HL-60/S4 treated with retinoic acid at 250 ng/mL for 4 days and 3 days (cell line): ENCODE data around the gene ATXN10.
"Not testable (repeated sequence)": the region's sequence is repeated elsewhere in the genome, so short reads cannot be mapped to it uniquely, and the experiment has no call there.

Experiments used
- in situ Hi-C: fragments of 300-500 bp; cut with MboI; formaldehyde crosslinking; loops from 2 replicates; pipeline ENCODE4 v1.7.0; 2022; ENCODE audit warnings: low sequenced_read_pairs

Gene ATXN10

DNA sequence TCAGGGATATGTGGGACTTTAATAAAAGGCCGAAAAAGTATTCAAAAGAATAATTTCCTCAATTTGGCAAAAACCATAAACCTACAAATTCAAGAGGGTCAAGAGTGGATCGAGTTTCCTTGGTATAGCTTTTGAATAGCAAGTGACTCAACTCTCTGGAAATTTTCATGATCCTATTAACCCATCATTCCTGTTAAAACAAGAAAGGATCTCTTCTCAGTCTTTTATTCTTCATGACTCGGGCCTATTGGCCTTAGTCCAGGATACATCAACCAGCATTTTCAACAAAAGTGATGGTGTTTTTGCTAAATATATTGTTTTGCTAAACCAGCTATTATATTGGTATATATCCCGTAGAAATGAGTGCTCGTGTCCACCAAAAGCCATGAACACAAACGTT is 110.3 kb downstream of the ATXN10 start:
- in situ Hi-C loops = no loop called here

DNA sequence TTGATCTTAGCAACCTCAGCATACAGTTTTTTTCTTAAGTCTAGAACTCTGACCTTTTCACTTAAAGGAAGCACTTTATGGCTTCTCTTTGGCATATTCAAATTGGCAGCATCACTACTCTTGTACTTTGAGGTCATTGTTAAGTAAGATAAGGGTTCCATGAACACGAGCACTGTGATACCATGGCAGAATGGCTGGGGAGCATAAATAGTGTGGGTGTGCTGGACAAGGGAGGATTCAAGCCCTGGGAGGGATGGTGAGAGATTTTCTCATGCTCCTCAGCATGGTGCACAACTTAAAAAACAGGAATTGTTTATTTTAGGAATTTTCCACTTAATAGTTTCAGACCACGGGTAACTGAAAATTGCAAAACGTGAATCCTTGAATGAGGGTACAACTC is 111.4 kb downstream of the ATXN10 start:
- in situ Hi-C loops = no loop called here

DNA sequence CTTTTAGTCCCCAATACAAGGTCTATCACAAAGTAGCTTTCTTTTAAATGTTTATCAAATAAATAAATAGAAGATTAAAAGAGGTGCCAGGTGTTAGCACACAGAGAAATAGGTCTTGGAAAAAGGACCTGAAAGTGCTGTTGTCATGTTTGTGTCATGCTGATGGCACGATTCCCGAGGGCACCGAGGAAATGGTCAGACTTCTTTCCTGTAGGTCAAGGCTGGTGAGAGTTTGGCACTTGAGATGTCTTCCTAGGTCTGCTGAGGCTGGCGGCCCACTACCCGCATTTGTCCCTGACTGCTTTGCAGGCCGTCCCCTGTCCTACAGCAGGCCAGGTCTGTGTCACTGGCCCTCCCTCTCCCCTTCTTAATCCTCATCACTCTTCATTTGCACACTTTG is 112.1 kb downstream of the ATXN10 start:
- in situ Hi-C loops = no loop called here

DNA sequence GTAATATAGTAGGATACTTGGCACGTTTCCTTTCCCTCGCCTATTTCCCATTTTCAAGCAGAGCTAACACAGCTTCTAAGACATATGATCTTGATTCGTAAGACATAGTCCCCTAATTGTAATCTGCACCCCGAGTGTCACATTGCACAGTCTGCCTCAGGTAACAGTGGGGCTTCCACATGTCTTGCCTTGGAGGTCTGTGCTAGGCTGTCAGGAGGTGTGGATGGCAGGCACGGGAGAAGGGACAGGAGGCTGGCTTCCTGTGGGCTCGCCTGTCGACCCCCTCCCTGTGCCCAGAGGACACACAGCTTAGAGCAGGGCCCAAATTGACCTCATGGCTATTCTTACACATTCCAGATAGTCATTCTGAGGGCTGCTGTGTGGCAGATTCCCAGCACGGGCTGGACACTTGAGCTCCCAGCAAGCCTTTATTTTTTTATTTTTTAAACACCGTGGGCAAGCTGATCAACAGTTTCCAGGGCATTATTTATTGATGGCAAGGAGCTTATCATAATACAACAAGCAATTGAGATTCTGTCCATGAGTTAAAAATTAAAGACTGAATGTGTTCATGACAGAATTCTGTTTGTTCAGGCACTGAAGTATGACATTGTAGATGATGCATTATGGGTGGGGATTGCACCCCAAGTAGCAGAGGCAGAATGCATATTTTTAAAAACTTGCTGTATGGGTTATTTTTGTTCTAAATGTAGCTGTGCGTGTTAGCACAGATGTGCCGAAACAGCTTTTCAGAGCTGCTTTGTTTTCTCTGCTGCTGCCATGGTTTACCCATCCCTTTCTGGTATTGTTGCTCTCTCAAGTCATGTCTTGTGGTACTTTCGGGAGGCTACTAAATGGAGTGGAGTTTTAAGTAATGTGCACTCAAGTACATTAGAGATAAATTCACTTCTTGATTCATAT is 113.0 kb downstream of the ATXN10 start:
- in situ Hi-C loops = no loop called here

DNA sequence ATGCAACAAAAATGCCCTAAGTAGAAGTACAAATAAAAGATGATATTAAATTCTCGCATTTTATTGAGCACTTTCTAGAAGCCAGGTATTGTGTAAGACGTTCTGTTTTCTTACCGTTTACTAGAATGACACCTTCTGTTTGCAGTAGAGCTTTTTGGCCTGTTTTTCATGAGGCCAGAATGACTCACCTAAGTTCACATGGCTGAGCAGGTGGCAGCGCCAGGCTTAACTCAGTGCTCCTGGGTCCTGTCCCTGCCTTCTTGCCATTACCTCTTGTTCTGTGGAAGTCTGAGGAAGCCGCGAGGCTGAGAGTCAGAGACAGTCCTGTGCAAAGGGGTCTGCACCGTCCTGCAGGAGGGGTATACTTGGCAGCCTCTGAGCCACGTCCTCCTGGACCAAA is 113.8 kb downstream of the ATXN10 start:
- in situ Hi-C loops = no loop called here

DNA sequence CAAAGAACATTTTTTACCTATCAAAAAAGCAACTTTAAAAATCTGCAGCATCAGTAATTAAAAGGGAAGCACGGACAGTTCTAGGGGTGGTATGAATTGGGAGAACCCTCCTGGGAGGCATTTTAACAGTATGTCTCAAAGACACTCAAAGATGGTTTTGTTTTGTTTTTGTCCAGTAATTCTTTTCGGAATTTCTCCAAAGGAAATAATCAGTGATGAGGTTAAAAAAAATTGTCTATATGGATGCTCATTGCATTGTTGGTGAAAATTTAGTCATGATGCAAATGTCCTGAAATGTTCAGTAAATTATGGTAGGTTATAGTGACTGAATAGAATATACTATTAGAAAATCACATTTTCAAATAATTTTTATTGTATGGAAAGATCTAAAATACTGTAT is 115.1 kb downstream of the ATXN10 start:
- in situ Hi-C loops = no loop called here

DNA sequence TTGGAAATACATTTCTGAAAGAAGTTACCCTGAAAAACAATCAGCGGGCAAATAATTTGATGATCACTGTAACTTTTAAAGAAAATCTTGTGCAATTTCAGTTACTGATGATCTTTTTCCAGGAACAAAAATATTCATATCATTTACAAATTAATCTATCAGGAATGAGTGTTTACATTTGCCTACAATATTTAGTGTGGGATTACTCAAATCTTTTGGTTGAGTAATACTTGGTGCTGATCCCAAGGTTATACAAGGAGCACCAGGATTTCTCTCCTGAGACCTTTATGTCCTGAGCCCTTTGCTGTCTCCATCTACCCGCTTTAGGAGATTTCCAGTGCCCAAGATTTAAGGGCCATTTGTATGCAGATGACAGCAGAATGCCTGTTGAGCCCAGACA is 116.1 kb downstream of the ATXN10 start:
- in situ Hi-C loops = no loop called here

DNA sequence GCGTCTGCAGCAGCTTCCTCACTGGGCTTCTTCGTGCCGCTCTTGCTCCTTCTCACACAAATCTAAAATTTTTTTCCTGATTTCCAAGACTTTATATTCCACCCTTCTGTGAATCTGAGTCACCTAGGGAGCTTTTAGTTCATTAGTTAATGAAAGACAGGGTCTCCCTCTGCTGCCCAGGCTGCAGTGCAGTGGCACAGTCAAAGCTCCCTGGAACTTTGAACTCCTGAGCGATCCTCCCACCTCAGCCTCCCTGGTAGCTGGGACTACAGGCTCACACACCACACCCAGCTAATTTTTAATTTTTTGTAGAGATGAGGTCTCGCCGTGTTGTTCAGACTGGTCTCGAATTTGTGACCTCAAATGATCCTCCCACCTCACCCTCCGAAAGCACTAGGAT is 116.9 kb downstream of the ATXN10 start:
- in situ Hi-C loops = no loop called here

DNA sequence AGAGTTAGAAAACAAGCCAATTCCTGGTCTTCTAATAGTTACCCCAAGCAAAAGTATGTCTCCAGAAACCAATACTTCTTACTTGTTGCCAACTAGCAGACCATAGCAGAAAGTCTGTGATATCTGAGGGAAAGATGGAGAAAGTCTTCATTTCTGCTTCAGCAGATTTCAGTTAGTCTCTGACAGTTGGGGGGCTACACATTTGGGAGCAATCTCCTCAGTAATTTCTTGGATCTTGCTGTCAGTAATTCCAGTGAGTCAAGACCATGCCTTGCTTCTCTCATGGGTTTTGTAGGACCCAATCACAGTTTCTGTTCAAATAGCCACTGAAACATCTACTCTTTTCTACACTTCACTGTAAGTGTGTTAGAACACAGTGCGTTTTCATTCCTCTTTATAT is 118.8 kb downstream of the ATXN10 start:
- in situ Hi-C loops = no loop called here

DNA sequence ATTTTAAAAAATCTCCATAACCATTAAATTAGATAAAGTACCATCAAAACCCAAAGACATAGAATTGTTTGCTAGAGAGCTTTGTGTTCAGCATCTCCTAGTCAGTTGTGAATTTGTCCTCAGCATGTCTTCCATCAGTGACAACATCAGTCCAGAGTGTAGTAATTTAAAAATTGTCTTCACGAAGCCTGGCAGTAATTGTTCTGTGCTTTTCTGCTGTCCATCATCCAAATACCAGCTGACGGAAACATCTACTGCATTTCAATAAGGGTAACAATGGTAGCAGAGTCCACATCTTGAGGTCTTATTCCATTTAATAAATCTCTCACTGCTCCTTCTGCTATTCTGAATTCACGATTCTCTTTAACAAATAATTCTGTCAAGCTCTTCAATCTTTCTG is 121.5 kb downstream of the ATXN10 start:
- in situ Hi-C loops = no loop called here

DNA sequence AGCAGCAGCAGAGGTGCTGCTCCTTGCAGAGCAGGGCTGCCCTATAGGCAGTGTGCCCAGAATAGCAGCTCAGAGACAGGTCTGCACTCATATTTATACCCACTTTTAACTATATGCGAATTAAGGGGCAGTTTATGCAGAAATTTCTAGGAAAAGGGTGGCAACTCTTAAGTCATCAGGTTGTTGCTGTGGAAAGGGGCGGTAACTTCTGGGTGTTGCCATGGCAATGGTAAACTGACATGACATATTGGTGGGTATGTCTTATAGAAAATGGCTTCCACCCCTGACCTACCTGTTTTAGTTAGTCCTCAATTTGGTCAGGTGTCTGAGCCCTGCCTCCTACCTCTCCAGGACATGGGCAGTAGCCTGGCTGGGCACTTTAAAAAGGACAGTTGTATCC is 122.3 kb downstream of the ATXN10 start:
- in situ Hi-C loops = no loop called here

DNA sequence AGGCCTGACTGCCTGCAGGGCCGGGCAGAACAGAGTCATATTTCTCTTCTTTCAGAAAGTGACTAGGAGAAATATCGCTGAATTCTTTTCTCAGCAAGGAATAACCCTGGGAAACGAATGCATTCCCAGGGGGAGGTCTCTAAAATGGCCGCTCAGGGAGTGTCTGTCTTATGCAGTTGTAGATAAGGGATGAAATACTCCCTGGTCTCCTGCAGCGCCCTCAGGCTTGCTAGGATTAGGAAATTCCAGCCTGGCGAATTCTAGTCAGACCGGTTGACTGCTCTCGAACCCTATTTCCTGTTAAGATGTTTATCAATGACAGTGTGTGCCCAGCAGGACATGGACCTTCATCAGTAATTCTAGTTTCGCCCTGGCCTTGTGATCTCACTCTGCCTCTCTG is 124.4 kb downstream of the ATXN10 start:
- in situ Hi-C loops = not testable (repeated sequence)

DNA sequence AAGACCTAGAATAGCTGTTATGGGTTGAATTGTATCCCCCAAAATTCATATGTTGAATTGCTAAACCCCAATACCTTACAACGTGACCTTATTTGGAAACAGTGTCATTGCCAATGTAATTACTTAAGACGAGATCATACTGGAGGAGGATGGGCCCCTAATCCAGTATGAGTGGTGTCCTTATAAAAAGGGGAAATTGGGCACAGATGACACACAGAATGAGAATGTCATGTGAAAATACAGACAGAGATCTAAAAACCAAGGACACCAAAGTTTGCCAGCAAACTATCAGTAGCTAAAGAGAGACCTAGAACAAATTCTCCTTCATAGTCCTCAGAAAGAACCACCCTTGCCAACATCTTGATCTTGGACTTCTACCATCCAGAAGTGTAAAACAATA is 127.7 kb downstream of the ATXN10 start:
- in situ Hi-C loops = no loop called here

DNA sequence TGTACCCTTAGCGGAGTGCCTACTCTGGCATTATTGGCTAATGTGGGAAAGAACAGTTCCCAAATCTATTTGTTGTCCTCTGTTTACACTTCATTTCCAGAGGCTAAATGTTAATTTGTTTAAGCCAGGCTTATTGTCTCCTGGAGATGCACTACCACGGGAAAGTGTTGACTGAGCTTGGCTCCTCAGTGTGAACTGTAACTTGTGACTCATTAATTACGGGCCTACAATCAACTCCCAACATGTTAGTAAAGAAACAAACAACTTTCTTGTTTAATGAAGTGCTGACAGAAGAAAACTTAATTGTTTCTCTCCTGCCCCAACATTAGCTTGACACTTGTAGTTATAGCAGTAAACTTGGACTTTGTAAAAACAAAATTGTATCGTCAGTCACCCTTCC is 130.4 kb downstream of the ATXN10 start:
- in situ Hi-C loops = no loop called here

DNA sequence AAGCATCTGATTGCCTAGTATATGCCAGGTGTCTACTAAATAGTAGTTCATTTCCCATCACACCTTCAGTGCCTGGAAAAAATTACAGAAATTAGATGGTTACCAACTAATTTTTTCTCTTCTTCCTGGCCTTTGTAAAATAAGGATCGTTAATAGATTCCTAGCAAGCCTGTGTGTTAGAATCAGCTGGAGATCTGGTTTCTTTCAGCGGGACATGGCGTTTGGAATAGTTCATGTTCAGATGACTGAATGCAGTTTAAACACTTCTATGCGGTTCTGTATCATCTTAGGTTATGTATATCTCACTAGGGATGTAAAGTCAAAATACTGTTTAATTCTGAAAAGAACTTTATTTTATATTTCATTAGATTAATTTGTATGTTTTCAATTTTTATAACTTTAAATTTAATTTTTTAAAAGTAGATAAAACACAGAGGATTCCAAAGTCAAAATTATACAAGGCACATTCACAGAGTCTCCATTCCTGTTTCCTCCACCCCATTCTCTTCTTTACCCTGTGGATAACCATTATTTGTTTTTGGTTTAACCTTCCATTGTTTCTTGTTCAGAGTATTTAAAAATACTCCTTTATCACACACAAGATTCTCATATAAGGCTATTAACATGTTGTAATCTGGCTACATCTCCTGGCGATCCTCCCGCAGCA is 132.8 kb downstream of the ATXN10 start:
- in situ Hi-C loops = no loop called here

DNA sequence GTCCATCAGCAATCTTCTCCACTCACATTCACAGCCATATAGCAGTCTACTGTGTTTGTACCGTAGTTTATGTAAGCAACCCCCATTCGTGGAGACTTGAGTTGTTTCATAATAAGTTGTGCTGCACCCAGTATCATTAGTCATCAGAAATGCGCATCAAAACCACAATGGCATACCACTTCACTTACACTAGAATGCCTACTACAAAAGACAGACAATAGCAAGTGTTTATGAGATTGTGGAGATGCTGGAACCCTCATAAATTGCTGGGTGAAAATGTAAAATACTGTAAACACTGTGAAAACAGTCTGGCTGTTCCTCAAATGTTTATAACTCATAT is 133.3 kb downstream of the ATXN10 start:
- in situ Hi-C loops = no loop called here

DNA sequence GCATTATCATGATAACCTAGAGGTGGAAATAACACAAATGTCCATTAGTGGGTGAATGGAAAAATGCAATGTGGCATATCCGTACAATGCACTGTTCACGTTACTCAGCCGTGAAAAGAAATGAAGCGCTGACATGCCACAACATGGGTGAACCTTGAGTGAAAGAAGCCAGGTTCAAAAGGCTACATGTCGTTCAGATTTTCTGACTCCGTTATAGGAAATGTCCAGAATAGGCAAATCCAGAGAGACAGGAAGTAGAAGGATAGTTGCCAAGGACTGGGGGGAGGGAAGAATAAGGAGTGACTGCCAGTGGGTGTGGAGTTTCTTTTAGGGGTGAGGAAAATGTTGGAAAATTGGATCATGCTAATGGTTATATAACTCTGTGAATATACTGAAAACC is 133.8 kb downstream of the ATXN10 start:
- in situ Hi-C loops = no loop called here

DNA sequence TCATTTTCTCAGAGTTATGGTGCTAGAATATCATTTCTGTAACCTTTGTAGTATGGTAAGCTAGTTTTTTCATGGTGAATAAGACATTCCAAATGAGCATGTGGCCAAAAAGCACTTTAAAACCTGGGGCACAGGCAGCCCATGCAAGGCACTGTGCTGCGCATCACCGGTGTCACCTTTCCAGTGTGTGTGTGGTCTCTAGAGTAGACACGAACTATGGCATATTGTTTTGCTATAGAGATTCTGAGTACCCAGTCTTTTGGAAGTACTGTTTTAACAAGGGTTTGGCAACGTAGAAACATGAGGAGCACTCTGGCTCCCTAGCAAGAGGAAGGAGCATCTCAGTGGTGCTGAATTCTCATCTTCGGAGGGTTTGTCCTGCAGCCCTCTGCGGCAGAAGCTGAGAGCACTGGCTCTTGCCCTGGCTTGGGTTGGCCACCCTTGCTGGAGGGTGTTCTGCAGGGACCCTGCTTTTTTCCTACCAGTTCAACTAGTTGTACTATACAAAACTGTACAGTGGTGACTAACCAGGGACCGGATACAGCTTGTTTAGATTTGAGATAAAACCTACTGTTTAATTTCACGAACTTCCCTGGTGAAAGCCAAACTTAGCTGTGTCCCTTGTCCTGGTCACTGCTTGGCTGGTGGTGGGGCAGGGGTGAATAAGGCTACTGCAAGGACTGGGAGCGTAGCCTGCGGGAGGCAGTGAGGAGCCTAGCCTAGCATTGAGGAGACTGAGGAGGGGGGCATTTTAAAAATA is 135.7 kb downstream of the ATXN10 start:
- in situ Hi-C loops = no loop called here

DNA sequence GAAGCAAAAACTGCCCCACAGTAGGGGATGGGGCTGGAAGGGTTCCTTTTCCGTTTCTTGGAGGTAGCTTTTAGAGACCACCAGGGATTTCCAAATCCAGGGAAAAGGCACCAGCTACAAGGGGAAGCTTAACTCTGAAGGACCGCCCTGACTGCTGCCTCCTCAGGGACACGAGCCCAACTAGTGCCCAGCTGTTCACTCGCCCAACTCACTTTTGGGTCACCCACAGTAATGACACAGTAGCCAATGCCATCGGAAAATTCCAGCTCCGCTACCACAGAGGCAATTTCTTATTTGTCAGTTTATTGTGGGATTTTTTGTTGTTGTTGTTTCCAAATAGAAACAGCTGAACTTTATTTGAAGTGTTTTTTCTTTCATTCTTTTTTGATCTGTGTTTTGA is 141.3 kb downstream of the ATXN10 start:
- in situ Hi-C loops = no loop called here

DNA sequence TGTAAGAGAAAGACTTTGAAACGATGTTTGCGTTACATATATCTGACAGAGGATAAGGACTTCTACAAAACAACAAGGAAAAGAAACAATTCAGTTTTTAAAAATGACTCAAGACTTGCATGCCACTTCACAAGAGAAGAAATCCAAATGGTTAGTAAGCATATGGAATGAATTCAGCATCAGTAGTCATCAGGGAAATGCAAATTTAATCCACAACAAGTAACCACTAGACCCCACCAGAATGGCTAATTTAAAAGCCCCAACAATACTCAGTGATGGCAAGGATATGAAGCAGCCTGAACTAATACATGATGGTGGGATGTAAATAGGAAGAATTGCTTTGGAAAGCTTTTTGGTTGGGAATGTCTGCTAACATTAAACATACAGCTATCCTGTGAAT is 142.6 kb downstream of the ATXN10 start:
- in situ Hi-C loops = no loop called here

DNA sequence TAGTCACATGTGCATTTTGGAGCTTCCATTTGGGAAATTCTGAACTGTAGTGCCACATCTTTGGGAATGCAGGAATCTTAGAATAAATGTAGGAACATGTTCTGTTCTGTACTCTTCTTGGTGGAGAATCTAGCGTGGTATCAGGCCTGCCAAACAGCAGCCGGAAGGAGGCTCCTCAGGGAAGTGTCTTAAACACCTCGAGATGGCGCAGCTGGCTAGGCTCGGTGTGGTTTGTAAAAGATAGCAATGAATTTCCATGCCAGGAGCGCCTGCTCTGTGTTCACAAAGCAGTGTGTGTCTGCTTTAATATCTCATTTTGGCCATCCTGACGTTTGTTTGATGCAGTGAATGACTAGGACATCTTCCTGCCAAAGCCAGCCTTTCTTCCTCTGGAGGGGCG is 145.1 kb downstream of the ATXN10 start:
- in situ Hi-C loops = no loop called here
